K562 (cell line): ENCODE measurements around the gene WWOX. TPM values are rescaled to one million over a fixed set of nuclear protein-coding genes. Genes with fewer than 3 reads are reported as not detected.

ENCODE experiments used
- ATAC-seq: fragments of 200-7000 bp; cut with Tn5 transposase; 3 replicates; pipeline ENCODE4 v1.9.1; 2020; ENCODE audit warnings: moderate library complexity
- BruUV-seq: library from RNA; stranded (reverse); fragments of 400-500 nt; replicated peaks from 2 replicates; lab custom pipeline; 2021; lab: Mats Ljungman, UMichigan
- CTCF ChIA-PET: fragments of 300-600 bp; formaldehyde crosslinking; extraction: SDS; loops from one replicate; lab custom pipeline; 2021; ENCODE audit warnings: low intra/inter-chr PET ratio; lab: Yijun Ruan, JAX
- POLR2A ChIA-PET: fragments of 300-600, 350-650 bp; sonication (Branson Sonifier 250); formaldehyde crosslinking; extraction: SDS; loops from one replicate; lab custom pipeline; 2021; ENCODE audit warnings: antibody characterized with exemption, inconsistent platforms; lab: Yijun Ruan, JAX
- DNase-seq, 4 experiments: peaks; one replicate each; pipeline versions ENCODE4 v3.0.0 to v3.0.0-alpha.2; 2011 to 2018; ENCODE audit warnings: low spot score in 3 of 4, mixed read lengths in 3 of 4; ENCODE audit errors: extremely low read depth in 1 of 4
- FAIRE-seq: peaks from 2 replicates; lab custom pipeline; 2011; peaks lifted over from hg19 to GRCh38; lab: Jason Lieb, UNC
- H2AFZ ChIP-seq: 2 replicates; pipeline ENCODE4 v1.6.0; 2011; ENCODE audit warnings: low read depth, low read length, control low read depth, inconsistent platforms
- H3K27ac ChIP-seq: fragments of 200-600 bp; 3 replicates; pipeline ENCODE4 v1.8.0; 2011; ENCODE audit warnings: low read depth, mild to moderate bottlenecking, control low read depth, inconsistent platforms, low read length, moderate library complexity, mixed read lengths; ENCODE audit errors: extremely low read depth
- H3K27me3 ChIP-seq, 2 experiments: fragments of 300-600 bp in 1 of 2; 2 replicates in 1 of 2; 3 replicates in 1 of 2; pipeline versions ENCODE4 v1.6.0 to v1.8.0; 2011; ENCODE audit warnings: inconsistent platforms in 2 of 2, low read length in 2 of 2, mild to moderate bottlenecking in 1 of 2, mixed read lengths in 1 of 2, moderate library complexity in 1 of 2; ENCODE audit not compliant: control insufficient read depth in 2 of 2, insufficient read depth in 2 of 2
- H3K36me3 ChIP-seq: fragments of 300-600 bp; 3 replicates; pipeline ENCODE4 v1.8.0; 2011; ENCODE audit warnings: mild to moderate bottlenecking, low read length, inconsistent platforms; ENCODE audit not compliant: control insufficient read depth, insufficient read depth
- H3K4me1 ChIP-seq, 2 experiments: fragments of 200-600 bp in 1 of 2; replicated peaks in 1 of 2; 2 replicates in 1 of 2; 3 replicates in 1 of 2; pipeline versions ENCODE4 v1.5.1 to v1.8.0; 2011; ENCODE audit warnings: inconsistent platforms in 2 of 2, low read length in 2 of 2, mild to moderate bottlenecking in 1 of 2, mixed read lengths in 1 of 2, moderate library complexity in 1 of 2; ENCODE audit not compliant: control insufficient read depth in 2 of 2, insufficient read depth in 2 of 2
- H3K4me2 ChIP-seq: 2 replicates; pipeline ENCODE4 v1.6.1; 2011; ENCODE audit warnings: low read length, control low read depth, inconsistent platforms, mixed read lengths; ENCODE audit not compliant: insufficient read depth
- H3K4me3 ChIP-seq: fragments of 200-600 bp; sonication (generic), shearing (Covaris generic); 2 replicates; pipeline ENCODE4 v1.5.1; 2016; ENCODE audit warnings: control low read depth, inconsistent platforms
- H3K79me2 ChIP-seq: fragments of 200-600 bp; 3 replicates; pipeline ENCODE4 v1.8.0; 2011; ENCODE audit warnings: low read length, inconsistent platforms; ENCODE audit not compliant: control insufficient read depth, insufficient read depth
- H3K9ac ChIP-seq, 2 experiments: 2 replicates each; pipeline versions ENCODE4 v1.6.0 to v1.6.1; 2011; ENCODE audit warnings: low read depth in 2 of 2, low read length in 2 of 2, control low read depth in 1 of 2, inconsistent platforms in 1 of 2, mild to moderate bottlenecking in 1 of 2, mixed read lengths in 1 of 2; ENCODE audit not compliant: insufficient read depth in 1 of 2
- H3K9me1 ChIP-seq: one replicate; pipeline ENCODE4 v1.6.0; 2011; ENCODE audit warnings: inconsistent platforms, mild to moderate bottlenecking, low read length, moderate library complexity; ENCODE audit not compliant: control insufficient read depth, insufficient read depth
- H3K9me3 ChIP-seq: replicated peaks from 2 replicates; pipeline ENCODE4 v1.5.1; 2011; ENCODE audit warnings: low read depth, low read length, inconsistent platforms; ENCODE audit not compliant: control insufficient read depth, insufficient read depth
- H4K20me1 ChIP-seq: replicated peaks from 2 replicates; pipeline ENCODE4 v1.6.1; 2011; ENCODE audit warnings: low read length, inconsistent platforms, mixed read lengths; ENCODE audit not compliant: control insufficient read depth, insufficient read depth
- ADNP ChIP-seq: fragments of 200-800 bp; sonication (Bioruptor generic); IDR thresholded peaks from 2 replicates; pipeline ENCODE4 v1.6.1; 2016; ENCODE audit warnings: missing genetic modification characterization, missing compliant biosample characterization
- CTCF ChIP-seq, 3 experiments: IDR thresholded peaks in 2 of 3; conservative IDR thresholded peaks in 1 of 3; 2 replicates each; pipeline ENCODE4 v1.5.1; 2011 to 2012; ENCODE audit warnings: low read length in 3 of 3, mild to moderate bottlenecking in 3 of 3, control low read depth in 2 of 3, improper control_type of control experiment in 1 of 3, inconsistent platforms in 1 of 3, low read depth in 1 of 3, mixed read lengths in 1 of 3, moderate library complexity in 1 of 3; ENCODE audit not compliant: insufficient read depth in 2 of 3
- EZH2 ChIP-seq: IDR thresholded peaks from 2 replicates; pipeline ENCODE4 v1.6.1; 2012; ENCODE audit warnings: low read depth, mild to moderate bottlenecking, inconsistent platforms, low read length, borderline replicate concordance
- GABPB2 ChIP-seq: fragments of 250-450 bp; sonication (Bioruptor Pico); conservative IDR thresholded peaks from 2 replicates; pipeline ENCODE4 v1.5.1; 2021; ENCODE audit warnings: mild to moderate bottlenecking
- HDGF ChIP-seq: fragments of 450-650 bp; IDR thresholded peaks from 2 replicates; pipeline ENCODE4 v1.6.1; 2016
- HNRNPLL ChIP-seq: fragments of 200-400 bp; formaldehyde crosslinking; IDR thresholded peaks from 2 replicates; pipeline ENCODE4 v1.6.1; 2017; ENCODE audit warnings: low read length, low read depth, mild to moderate bottlenecking; ENCODE audit not compliant: poor library complexity, severe bottlenecking
- HOXB6 ChIP-seq: fragments of 250-450 bp; sonication (Bioruptor Pico); IDR thresholded peaks from 2 replicates; pipeline ENCODE4 v1.5.1; 2022; ENCODE audit warnings: mild to moderate bottlenecking, borderline replicate concordance
- MIER1 ChIP-seq: fragments of 450-650 bp; IDR thresholded peaks from 2 replicates; pipeline ENCODE4 v1.6.1; 2016; ENCODE audit warnings: antibody characterized with exemption, mild to moderate bottlenecking, low read depth
- NR4A1 ChIP-seq, 2 experiments: fragments of 250-450 bp in 1 of 2; fragments of 450-650 bp in 1 of 2; sonication (Bioruptor Pico) in 1 of 2; IDR thresholded peaks; 2 replicates each; pipeline versions ENCODE4 v1.4.0 to v1.6.1; 2016 to 2020; ENCODE audit warnings: mild to moderate bottlenecking in 2 of 2, missing compliant biosample characterization in 1 of 2, missing genetic modification characterization in 1 of 2, moderate library complexity in 1 of 2
- PREB ChIP-seq: sonication (generic); formaldehyde crosslinking; IDR thresholded peaks from 2 replicates; pipeline ENCODE4 v1.8.1; 2023; ENCODE audit warnings: mild to moderate bottlenecking, missing genetic modification reagents
- PRPF4 ChIP-seq: fragments of 200-400 bp; formaldehyde crosslinking; IDR thresholded peaks from one replicate; pipeline ENCODE4 v1.6.1; 2017; ENCODE audit warnings: low read length, low read depth, mild to moderate bottlenecking; ENCODE audit not compliant: insufficient read depth, poor library complexity, severe bottlenecking
- RFX7 ChIP-seq: fragments of 250-450 bp; sonication (Bioruptor Pico); IDR thresholded peaks from 2 replicates; pipeline ENCODE4 v1.5.1; 2021; ENCODE audit warnings: mild to moderate bottlenecking
- SNAPC5 ChIP-seq: fragments of 250-450 bp; sonication (Bioruptor Pico); IDR thresholded peaks from 2 replicates; pipeline ENCODE4 v1.8.0; 2021; ENCODE audit warnings: moderate library complexity, mild to moderate bottlenecking, inconsistent platforms
- ZBTB7A ChIP-seq: IDR thresholded peaks from 2 replicates; pipeline ENCODE4 v1.6.1; 2011; ENCODE audit warnings: low read depth, mild to moderate bottlenecking, low read length, moderate library complexity, borderline replicate concordance; ENCODE audit not compliant: control insufficient read depth
- WGBS: fragments of 100-300 bp; shearing (Covaris generic); methylation state at CpG from one replicate; pipeline ENCODE4 v1.1.6; 2016; ENCODE audit warnings: low coverage, mixed read lengths; ENCODE audit not compliant: insufficient coverage; ENCODE audit errors: missing lambda C conversion rate; 5-methylcytosine and 5-hydroxymethylcytosine counted together
- in situ Hi-C: fragments of 300-500 bp; cut with MboI; formaldehyde crosslinking; loops from 4 replicates; pipeline ENCODE4 v1.15.0; 2018; ENCODE audit warnings: inconsistent platforms, mixed read lengths
- intact Hi-C: fragments of 100-400 bp; cut with micrococcal nuclease; formaldehyde crosslinking; loops from 2 replicates; pipeline ENCODE4 v1.14.2; 2022
- polyA plus RNA-seq, 8 experiments: library from polyadenylated mRNA; depleted of rRNA in 4 of 8; stranded (reverse) in 5 of 8; unstranded in 3 of 8; fragments of >200 nt; fragmentation: Nextera tagmentation in 2 of 8; fragmentation: Illumina TruSeq in 1 of 8; extraction: Ambion mirVana in 2 of 8; extraction: Trizol in 1 of 8; gene quantifications; 2 replicates each; pipeline versions ENCODE4 v1.2.1 to v1.2.3, GENCODE V29; 2011 to 2014; ENCODE audit warnings: inconsistent platforms in 1 of 8, missing spikeins in 1 of 8
- total RNA-seq, 7 experiments: library from RNA; depleted of rRNA in 6 of 7; stranded (reverse); fragments of >200 nt in 6 of 7; fragmentation: Illumina TruSeq in 2 of 7; extraction: Trizol in 2 of 7; gene quantifications; 2 replicates each; pipeline versions ENCODE4 v1.2.1 to v1.2.3, GENCODE V29; 2011 to 2021; ENCODE audit warnings: low replicate concordance in 1 of 7

Gene WWOX
- total and polyA plus RNA-seq, 9 of the 15 experiments (the other 6 are each of a cell fraction or from before 2014, with no cell fraction given), result 1.6 to 22.7 (median 8.1) TPM

GRCh38 chr16:78623796-78624195, 524.3 kb downstream of the WWOX start (continued):
- no peak for TF ChIP-seq HOXB6

- WGBS, result 0% methylated on average over 2 of the region's 2 CpGs
- POLR2A ChIA-PET, result no interaction called here
- Histone ChIP-seq H3K4me1 (no peaks in the 10 kb centered on the region), H3K79me2 (no peaks in the 10 kb centered on the region), H3K4me2 (no peak overlapping the region), H3K9me1 (no peaks in the 10 kb centered on the region), H3K27ac (no peak overlapping the region), H3K9me3 (no peaks in the 10 kb centered on the region), H3K36me3 (no peaks in the 10 kb centered on the region), H3K4me3 (no peak overlapping the region), H2AFZ (no peak overlapping the region), H3K27me3 (no peaks in the 10 kb centered on the region; a peak in 1 of 5 replicates), H4K20me1 (no peaks in the 10 kb centered on the region)
- intact Hi-C loops (no loop called here), in situ Hi-C loops (no loop called here)
- ATAC-seq, result no peak
- CTCF ChIA-PET, result no interaction called here
- TF ChIP-seq RFX7, result no peak
- TF ChIP-seq PREB (CRISPR knock-in tag), result no peak
- TF ChIP-seq HNRNPLL, result no peak
- no peak for TF ChIP-seq HDGF
- TF ChIP-seq ADNP, result no peak
- no peak for TF ChIP-seq CTCF (IDR thresholded peaks at IDR 0.05 in 2 of 3, conservative IDR thresholded peaks at IDR 0.05 in 1 of 3; ENCODE audit: insufficient read depth in 2 of 3, low read depth in 1 of 3, low read length in 3 of 3)
- TF ChIP-seq EZH2, result no peak
- no peak for TF ChIP-seq PRPF4
- no peak for TF ChIP-seq NR4A1 (CRISPR knock-in tag; IDR thresholded peaks at IDR 0.05)
- no peak for TF ChIP-seq NR4A1 (tag; IDR thresholded peaks at IDR 0.05)
- TF ChIP-seq MIER1, result no peak
- no peak for TF ChIP-seq ZBTB7A
- TF ChIP-seq SNAPC5, result no peak
- no peak for TF ChIP-seq GABPB2 (CRISPR knock-in tag)
- TF ChIP-seq, all 486 proteins: peak for 0
- no peak for DNase-seq
- H3K9ac ChIP-seq, result no peak overlapping the region
- BruUV-seq, result no TSS peak
- FAIRE-seq, result no peak
Observed at GRCh38 chr16:78624366-78624765, 524.9 kb downstream of the WWOX start.
